GM12878 (cell line): Measurements from ENCODE around the gene PIGL. TPM values are rescaled to one million over a fixed set of nuclear protein-coding genes. Genes with fewer than 3 reads are reported as not detected.

ENCODE experiments used
- HDAC6 ChIP-seq: fragments of 200-600 bp; sonication (generic); IDR thresholded peaks from one replicate; pipeline ENCODE4 v1.8.0; 2017; ENCODE audit warnings: antibody characterized with exemption; ENCODE audit not compliant: unreplicated experiment
- JUND ChIP-seq: IDR thresholded peaks from 2 replicates; pipeline ENCODE4 v1.6.1; 2012; ENCODE audit warnings: low read depth, mild to moderate bottlenecking, low read length, improper control_type of control experiment, moderate library complexity
- MTA2 ChIP-seq: fragments of 450-650 bp; IDR thresholded peaks from 2 replicates; pipeline ENCODE4 v1.6.1; 2016; ENCODE audit warnings: low read depth, mild to moderate bottlenecking, moderate library complexity
- NR2C2 ChIP-seq: IDR thresholded peaks from 2 replicates; pipeline ENCODE4 v1.6.1; 2011; ENCODE audit warnings: borderline replicate concordance, low read depth; ENCODE audit not compliant: control insufficient read depth, insufficient read length
- SMC3 ChIP-seq: IDR thresholded peaks from 2 replicates; pipeline ENCODE4 v1.6.1; 2011; ENCODE audit warnings: low read length, improper control_type of control experiment, borderline replicate concordance
- ZBTB4 ChIP-seq: fragments of 450-650 bp; formaldehyde crosslinking; IDR thresholded peaks from 2 replicates; pipeline ENCODE4 v1.4.0; 2022; ENCODE audit warnings: mild to moderate bottlenecking, moderate library complexity
- ZNF622 ChIP-seq: fragments of 450-650 bp; IDR thresholded peaks from 2 replicates; pipeline ENCODE4 v1.6.1; 2017; ENCODE audit warnings: mild to moderate bottlenecking, inconsistent platforms
- polyA plus RNA-seq, 11 experiments: library from polyadenylated mRNA; depleted of rRNA in 4 of 11; unstranded in 6 of 11; stranded (reverse) in 5 of 11; fragments of >200 nt; fragmentation: Nextera tagmentation in 4 of 11; fragmentation: Illumina TruSeq in 1 of 11; extraction: Ambion mirVana in 4 of 11; extraction: Trizol in 1 of 11; gene quantifications; 1 replicate in 1 of 11; 2 replicates in 10 of 11; pipeline versions ENCODE4 v1.2.1 to v1.2.3, GENCODE V29; 2011 to 2016; ENCODE audit warnings: inconsistent platforms in 2 of 11, missing spikeins in 2 of 11, low read depth in 1 of 11
- total RNA-seq, 4 experiments: library from RNA; depleted of rRNA in 3 of 4; stranded (reverse); fragments of >200 nt in 3 of 4; fragmentation: Illumina TruSeq in 1 of 4; extraction: Trizol in 1 of 4; gene quantifications; 2 replicates each; pipeline versions ENCODE4 v1.2.1 to v1.2.3, GENCODE V29; 2013 to 2021
- TF ChIP-seq, protein P1 (sequence below): fragments of 450-650 bp; IDR thresholded peaks from 2 replicates; pipeline ENCODE4 v1.6.1; 2017; ENCODE audit warnings: mild to moderate bottlenecking, moderate library complexity
- TF ChIP-seq, protein P2 (sequence below): fragments of 450-650 bp; IDR thresholded peaks from 2 replicates; pipeline ENCODE4 v1.6.1; 2014; ENCODE audit warnings: mild to moderate bottlenecking
- TF ChIP-seq, protein P3 (sequence below): fragments of 450-650 bp; IDR thresholded peaks from 2 replicates; pipeline ENCODE4 v1.6.1; 2017; ENCODE audit warnings: mild to moderate bottlenecking
- TF ChIP-seq, protein P4 (sequence below): fragments of 450-650 bp; IDR thresholded peaks from 2 replicates; pipeline ENCODE4 v1.6.1; 2016; ENCODE audit warnings: mild to moderate bottlenecking
- TF ChIP-seq, protein P5 (sequence below): IDR thresholded peaks from 2 replicates; pipeline ENCODE4 v1.6.1; 2012; ENCODE audit warnings: low read depth, low read length, improper control_type of control experiment

PIGL gene
- total and polyA plus RNA-seq, 10 of the 15 experiments (the other 5 are each of a cell fraction or from before 2014, with no cell fraction given), result 25.9 to 52.5 (median 30.2) TPM

GRCh38 chr17:16286947-16287562 lies 70.0 kb downstream of the PIGL start (continued):
- TF ChIP-seq, protein P1, sequence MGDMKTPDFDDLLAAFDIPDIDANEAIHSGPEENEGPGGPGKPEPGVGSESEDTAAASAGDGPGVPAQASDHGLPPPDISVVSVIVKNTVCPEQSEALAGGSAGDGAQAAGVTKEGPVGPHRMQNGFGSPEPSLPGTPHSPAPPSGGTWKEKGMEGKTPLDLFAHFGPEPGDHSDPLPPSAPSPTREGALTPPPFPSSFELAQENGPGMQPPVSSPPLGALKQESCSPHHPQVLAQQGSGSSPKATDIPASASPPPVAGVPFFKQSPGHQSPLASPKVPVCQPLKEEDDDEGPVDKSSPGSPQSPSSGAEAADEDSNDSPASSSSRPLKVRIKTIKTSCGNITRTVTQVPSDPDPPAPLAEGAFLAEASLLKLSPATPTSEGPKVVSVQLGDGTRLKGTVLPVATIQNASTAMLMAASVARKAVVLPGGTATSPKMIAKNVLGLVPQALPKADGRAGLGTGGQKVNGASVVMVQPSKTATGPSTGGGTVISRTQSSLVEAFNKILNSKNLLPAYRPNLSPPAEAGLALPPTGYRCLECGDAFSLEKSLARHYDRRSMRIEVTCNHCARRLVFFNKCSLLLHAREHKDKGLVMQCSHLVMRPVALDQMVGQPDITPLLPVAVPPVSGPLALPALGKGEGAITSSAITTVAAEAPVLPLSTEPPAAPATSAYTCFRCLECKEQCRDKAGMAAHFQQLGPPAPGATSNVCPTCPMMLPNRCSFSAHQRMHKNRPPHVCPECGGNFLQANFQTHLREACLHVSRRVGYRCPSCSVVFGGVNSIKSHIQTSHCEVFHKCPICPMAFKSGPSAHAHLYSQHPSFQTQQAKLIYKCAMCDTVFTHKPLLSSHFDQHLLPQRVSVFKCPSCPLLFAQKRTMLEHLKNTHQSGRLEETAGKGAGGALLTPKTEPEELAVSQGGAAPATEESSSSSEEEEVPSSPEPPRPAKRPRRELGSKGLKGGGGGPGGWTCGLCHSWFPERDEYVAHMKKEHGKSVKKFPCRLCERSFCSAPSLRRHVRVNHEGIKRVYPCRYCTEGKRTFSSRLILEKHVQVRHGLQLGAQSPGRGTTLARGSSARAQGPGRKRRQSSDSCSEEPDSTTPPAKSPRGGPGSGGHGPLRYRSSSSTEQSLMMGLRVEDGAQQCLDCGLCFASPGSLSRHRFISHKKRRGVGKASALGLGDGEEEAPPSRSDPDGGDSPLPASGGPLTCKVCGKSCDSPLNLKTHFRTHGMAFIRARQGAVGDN, result no peak
- TF ChIP-seq, protein P2, sequence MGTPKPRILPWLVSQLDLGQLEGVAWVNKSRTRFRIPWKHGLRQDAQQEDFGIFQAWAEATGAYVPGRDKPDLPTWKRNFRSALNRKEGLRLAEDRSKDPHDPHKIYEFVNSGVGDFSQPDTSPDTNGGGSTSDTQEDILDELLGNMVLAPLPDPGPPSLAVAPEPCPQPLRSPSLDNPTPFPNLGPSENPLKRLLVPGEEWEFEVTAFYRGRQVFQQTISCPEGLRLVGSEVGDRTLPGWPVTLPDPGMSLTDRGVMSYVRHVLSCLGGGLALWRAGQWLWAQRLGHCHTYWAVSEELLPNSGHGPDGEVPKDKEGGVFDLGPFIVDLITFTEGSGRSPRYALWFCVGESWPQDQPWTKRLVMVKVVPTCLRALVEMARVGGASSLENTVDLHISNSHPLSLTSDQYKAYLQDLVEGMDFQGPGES, result no peak
- TF ChIP-seq ZBTB4 (CRISPR knock-in tag), result no peak
- TF ChIP-seq, protein P3, sequence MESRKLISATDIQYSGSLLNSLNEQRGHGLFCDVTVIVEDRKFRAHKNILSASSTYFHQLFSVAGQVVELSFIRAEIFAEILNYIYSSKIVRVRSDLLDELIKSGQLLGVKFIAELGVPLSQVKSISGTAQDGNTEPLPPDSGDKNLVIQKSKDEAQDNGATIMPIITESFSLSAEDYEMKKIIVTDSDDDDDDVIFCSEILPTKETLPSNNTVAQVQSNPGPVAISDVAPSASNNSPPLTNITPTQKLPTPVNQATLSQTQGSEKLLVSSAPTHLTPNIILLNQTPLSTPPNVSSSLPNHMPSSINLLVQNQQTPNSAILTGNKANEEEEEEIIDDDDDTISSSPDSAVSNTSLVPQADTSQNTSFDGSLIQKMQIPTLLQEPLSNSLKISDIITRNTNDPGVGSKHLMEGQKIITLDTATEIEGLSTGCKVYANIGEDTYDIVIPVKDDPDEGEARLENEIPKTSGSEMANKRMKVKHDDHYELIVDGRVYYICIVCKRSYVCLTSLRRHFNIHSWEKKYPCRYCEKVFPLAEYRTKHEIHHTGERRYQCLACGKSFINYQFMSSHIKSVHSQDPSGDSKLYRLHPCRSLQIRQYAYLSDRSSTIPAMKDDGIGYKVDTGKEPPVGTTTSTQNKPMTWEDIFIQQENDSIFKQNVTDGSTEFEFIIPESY, result no peak
- peak; percentile 45; the same call in 1 of the 2 replicates for TF ChIP-seq SMC3
- TF ChIP-seq, protein P4, sequence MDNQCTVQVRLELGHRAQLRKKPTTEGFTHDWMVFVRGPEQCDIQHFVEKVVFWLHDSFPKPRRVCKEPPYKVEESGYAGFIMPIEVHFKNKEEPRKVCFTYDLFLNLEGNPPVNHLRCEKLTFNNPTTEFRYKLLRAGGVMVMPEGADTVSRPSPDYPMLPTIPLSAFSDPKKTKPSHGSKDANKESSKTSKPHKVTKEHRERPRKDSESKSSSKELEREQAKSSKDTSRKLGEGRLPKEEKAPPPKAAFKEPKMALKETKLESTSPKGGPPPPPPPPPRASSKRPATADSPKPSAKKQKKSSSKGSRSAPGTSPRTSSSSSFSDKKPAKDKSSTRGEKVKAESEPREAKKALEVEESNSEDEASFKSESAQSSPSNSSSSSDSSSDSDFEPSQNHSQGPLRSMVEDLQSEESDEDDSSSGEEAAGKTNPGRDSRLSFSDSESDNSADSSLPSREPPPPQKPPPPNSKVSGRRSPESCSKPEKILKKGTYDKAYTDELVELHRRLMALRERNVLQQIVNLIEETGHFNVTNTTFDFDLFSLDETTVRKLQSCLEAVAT, result no peak; the same call in 1 of the 2 replicates
- no peak for TF ChIP-seq HDAC6
- TF ChIP-seq NR2C2, result no peak
- no peak for TF ChIP-seq ZNF622
- TF ChIP-seq MTA2, result no peak
- TF ChIP-seq JUND, result no peak
- TF ChIP-seq, protein P5, sequence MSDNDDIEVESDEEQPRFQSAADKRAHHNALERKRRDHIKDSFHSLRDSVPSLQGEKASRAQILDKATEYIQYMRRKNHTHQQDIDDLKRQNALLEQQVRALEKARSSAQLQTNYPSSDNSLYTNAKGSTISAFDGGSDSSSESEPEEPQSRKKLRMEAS, result no peak
